Parathyroid adenoma (tissue), 2 donors: ENCODE measurements around the gene LPP.

ENCODE experiments used
- H2AFZ ChIP-seq: fragments of 300-600 bp; sonication (generic); one replicate; pipeline ENCODE4 v1.7.0; 2017; ENCODE audit warnings: antibody characterized with exemption, mild to moderate bottlenecking
- H3K27ac ChIP-seq: fragments of 300-600 bp; sonication (generic); one replicate; pipeline ENCODE4 v1.7.0; 2017
- H3K27me3 ChIP-seq: fragments of 300-600 bp; sonication (generic); one replicate; pipeline ENCODE4 v1.7.0; 2017; ENCODE audit warnings: low read length; ENCODE audit not compliant: control insufficient read depth, insufficient read depth
- H3K36me3 ChIP-seq: fragments of 300-600 bp; sonication (generic); one replicate; pipeline ENCODE4 v1.7.0; 2017; ENCODE audit warnings: low read length; ENCODE audit not compliant: control insufficient read depth, insufficient read depth
- H3K4me1 ChIP-seq: fragments of 300-600 bp; sonication (generic); one replicate; pipeline ENCODE4 v1.7.0; 2017; ENCODE audit warnings: control low read depth
- H3K4me2 ChIP-seq: fragments of 300-600 bp; sonication (generic); one replicate; pipeline ENCODE4 v1.7.0; 2017; ENCODE audit warnings: low read length
- H3K4me3 ChIP-seq: fragments of 300-600 bp; sonication (generic); one replicate; pipeline ENCODE4 v1.7.0; 2017; ENCODE audit warnings: low read depth, low read length
- H3K79me2 ChIP-seq: fragments of 300-600 bp; sonication (generic); one replicate; pipeline ENCODE4 v1.7.0; 2017; ENCODE audit warnings: control low read depth
- H3K9ac ChIP-seq: fragments of 300-600 bp; sonication (generic); one replicate; pipeline ENCODE4 v1.7.0; 2017; ENCODE audit warnings: mild to moderate bottlenecking
- H3K9me3 ChIP-seq: fragments of 300-600 bp; sonication (generic); one replicate; pipeline ENCODE4 v1.7.0; 2017; ENCODE audit warnings: low read length; ENCODE audit not compliant: control insufficient read depth
- TF ChIP-seq, protein P1 (sequence below): fragments of 300-600 bp; sonication (generic); IDR thresholded peaks from one replicate; pipeline ENCODE4 v1.7.0; 2017; ENCODE audit warnings: antibody characterized with exemption, mild to moderate bottlenecking
- donor health status: primary hyperparathyroidism.

The LPP gene

DNA sequence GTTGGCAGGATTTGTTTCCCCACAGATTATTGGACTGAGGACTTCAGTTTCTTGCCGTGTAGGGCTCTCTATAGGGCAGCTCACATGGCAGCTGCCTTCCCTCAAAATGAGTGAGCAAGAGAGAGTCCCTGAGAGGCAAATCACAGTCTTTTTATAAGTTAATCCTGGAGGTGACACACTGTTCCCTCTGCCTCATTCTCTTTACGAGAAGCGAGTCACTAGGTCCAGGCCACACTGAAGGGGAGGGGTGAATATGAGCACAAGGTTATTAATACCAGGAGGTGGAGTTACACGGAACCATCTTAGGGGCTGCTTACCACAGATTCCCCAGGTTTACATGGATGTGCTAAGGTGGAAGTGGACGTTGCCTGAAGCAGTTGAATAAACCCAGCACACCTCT is 77.0 kb downstream of the LPP start:
- Histone ChIP-seq H2AFZ (no peak overlapping the region), H3K4me2 (no peak overlapping the region), H3K36me3 (no peaks in the 10 kb centered on the region), H3K9me3 (no peaks in the 10 kb centered on the region), H3K27me3 (no peaks in the 10 kb centered on the region), H3K9ac (no peak overlapping the region), H3K79me2 (peaks cover 13% of the 10 kb centered on the region), H3K4me1 (no peaks in the 10 kb centered on the region), H3K4me3 (no peak overlapping the region), H3K27ac (no peak overlapping the region)
- TF ChIP-seq, protein P1, sequence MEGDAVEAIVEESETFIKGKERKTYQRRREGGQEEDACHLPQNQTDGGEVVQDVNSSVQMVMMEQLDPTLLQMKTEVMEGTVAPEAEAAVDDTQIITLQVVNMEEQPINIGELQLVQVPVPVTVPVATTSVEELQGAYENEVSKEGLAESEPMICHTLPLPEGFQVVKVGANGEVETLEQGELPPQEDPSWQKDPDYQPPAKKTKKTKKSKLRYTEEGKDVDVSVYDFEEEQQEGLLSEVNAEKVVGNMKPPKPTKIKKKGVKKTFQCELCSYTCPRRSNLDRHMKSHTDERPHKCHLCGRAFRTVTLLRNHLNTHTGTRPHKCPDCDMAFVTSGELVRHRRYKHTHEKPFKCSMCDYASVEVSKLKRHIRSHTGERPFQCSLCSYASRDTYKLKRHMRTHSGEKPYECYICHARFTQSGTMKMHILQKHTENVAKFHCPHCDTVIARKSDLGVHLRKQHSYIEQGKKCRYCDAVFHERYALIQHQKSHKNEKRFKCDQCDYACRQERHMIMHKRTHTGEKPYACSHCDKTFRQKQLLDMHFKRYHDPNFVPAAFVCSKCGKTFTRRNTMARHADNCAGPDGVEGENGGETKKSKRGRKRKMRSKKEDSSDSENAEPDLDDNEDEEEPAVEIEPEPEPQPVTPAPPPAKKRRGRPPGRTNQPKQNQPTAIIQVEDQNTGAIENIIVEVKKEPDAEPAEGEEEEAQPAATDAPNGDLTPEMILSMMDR, result no peak

DNA sequence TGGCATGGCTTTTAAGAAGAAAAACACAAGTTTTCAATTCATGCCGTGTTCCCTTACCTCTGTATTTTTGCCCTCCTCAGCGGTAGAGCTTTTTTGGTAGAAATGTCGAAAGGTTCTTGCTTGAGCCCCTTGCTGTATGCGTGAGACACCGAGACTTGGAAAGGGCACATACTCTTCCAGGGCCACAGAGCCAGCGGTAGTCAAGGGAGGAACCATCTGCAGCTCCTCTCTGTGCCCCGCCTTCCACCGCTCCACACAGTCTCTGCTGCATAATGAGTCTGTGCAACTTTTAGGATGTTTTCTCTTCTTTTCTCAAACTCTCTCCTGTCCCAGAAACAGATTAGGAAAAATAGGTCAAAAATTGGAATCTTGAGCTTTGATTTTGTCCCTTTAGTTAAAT is 77.5 kb downstream of the LPP start:
- H3K9me3 ChIP-seq, result no peaks in the 10 kb centered on the region
- TF ChIP-seq, protein P1, result no peak
- no peak overlapping the region for H2AFZ ChIP-seq
- no peak overlapping the region for H3K4me2 ChIP-seq
- no peaks in the 10 kb centered on the region for H3K4me1 ChIP-seq
- no peaks in the 10 kb centered on the region for H3K27me3 ChIP-seq
- no peak overlapping the region for H3K4me3 ChIP-seq
- no peak overlapping the region for H3K27ac ChIP-seq
- peaks cover 8% of the 10 kb centered on the region for H3K79me2 ChIP-seq
- no peak overlapping the region for H3K9ac ChIP-seq
- no peaks in the 10 kb centered on the region for H3K36me3 ChIP-seq

DNA sequence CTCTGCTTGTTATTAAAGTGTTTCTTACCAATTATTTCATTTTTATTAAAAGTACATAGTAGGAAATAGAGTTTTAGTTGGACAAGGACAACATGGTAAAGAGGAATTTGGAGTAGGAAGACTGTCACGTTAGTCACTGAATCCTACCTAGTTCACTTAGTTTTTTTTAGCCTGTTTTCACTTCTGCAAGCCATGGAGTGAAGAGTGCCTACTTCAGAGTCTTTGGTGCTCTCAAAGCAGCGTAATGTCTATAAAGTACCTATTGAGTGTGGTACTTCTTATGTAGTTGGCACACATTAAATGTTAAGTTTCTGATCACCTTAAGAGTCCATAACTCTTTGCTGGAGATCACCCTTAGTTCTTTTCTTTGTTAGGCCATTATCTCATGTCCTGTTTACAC is 78.7 kb downstream of the LPP start:
- Histone ChIP-seq H2AFZ (no peak overlapping the region), H3K27me3 (no peaks in the 10 kb centered on the region), H3K4me3 (no peak overlapping the region), H3K9ac (no peak overlapping the region), H3K27ac (no peak overlapping the region), H3K79me2 (peaks cover 7% of the 10 kb centered on the region), H3K9me3 (no peaks in the 10 kb centered on the region), H3K4me1 (peaks cover 5% of the 10 kb centered on the region), H3K4me2 (no peak overlapping the region), H3K36me3 (no peaks in the 10 kb centered on the region)
- TF ChIP-seq, protein P1, result no peak

DNA sequence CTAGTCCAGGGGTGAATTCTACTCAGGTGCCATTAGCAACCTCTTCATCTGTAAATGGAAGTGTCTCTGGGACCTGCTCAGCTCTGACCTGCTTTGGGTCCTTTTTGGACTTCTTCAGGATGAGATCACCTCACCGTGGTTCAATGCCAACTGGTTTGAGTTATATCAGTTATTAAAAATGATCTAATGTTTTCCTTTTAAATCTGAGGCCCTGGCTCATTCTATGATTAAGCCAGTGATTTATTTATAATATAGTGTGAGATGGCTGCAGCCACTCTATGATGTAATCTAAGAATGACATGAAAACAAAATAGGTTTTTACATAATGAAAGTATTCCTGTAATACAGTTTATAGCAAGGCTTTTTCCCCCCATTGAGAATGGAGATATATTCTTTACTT is 79.4 kb downstream of the LPP start:
- no peaks in the 10 kb centered on the region for H3K9me3 ChIP-seq
- no peak overlapping the region for H2AFZ ChIP-seq
- H3K4me1 ChIP-seq, result peaks cover 5% of the 10 kb centered on the region
- no peak overlapping the region for H3K4me3 ChIP-seq
- no peaks in the 10 kb centered on the region for H3K36me3 ChIP-seq
- TF ChIP-seq, protein P1, result no peak
- H3K9ac ChIP-seq, result no peak overlapping the region
- no peaks in the 10 kb centered on the region for H3K27me3 ChIP-seq
- H3K4me2 ChIP-seq, result no peak overlapping the region
- H3K27ac ChIP-seq, result no peak overlapping the region
- peaks cover 7% of the 10 kb centered on the region for H3K79me2 ChIP-seq

DNA sequence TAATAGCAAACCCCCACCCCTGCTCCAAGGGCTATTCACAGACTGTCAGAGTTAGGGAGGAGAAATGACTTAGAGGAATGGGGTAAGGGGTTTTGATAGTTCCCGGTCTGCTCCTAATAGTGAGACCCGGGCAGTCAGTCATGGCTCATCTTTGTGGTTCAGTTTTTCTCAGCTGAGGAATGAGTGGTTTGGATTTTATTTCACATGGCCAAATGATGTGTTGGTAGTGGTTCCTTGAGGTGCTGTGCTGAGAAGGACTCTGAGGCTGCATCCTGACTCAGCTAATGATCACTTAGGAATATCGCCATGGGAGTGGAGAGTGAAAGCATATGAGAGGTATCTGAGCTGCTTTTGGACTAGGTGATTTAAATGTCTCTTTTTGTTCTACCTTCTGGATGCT is 80.2 kb downstream of the LPP start:
- peaks cover 5% of the 10 kb centered on the region for H3K4me1 ChIP-seq
- TF ChIP-seq, protein P1, result no peak

More for the DNA sequence above, 80.2 kb downstream of the LPP start:
- Histone ChIP-seq H2AFZ (no peak overlapping the region), H3K9ac (no peak overlapping the region), H3K79me2 (peaks cover 7% of the 10 kb centered on the region), H3K4me2 (no peak overlapping the region), H3K4me3 (no peak overlapping the region), H3K27me3 (no peaks in the 10 kb centered on the region), H3K27ac (no peak overlapping the region), H3K9me3 (no peaks in the 10 kb centered on the region), H3K36me3 (no peaks in the 10 kb centered on the region)
